A549 treated with DMSO at 1 μM for 4 hours (cell line): ENCODE data around the gene BTBD7. TPM values are rescaled to one million over a fixed set of nuclear protein-coding genes. Genes with fewer than 3 reads are reported as not detected.

ENCODE experiments used
- total RNA-seq: library from RNA; stranded (reverse); fragments of 200-300 nt; extraction: Qiagen RNA extraction; gene quantifications from 5 replicates; pipeline ENCODE4 v1.2.3, GENCODE V29; 2022; ENCODE audit warnings: low read depth

BTBD7 gene, protein sequence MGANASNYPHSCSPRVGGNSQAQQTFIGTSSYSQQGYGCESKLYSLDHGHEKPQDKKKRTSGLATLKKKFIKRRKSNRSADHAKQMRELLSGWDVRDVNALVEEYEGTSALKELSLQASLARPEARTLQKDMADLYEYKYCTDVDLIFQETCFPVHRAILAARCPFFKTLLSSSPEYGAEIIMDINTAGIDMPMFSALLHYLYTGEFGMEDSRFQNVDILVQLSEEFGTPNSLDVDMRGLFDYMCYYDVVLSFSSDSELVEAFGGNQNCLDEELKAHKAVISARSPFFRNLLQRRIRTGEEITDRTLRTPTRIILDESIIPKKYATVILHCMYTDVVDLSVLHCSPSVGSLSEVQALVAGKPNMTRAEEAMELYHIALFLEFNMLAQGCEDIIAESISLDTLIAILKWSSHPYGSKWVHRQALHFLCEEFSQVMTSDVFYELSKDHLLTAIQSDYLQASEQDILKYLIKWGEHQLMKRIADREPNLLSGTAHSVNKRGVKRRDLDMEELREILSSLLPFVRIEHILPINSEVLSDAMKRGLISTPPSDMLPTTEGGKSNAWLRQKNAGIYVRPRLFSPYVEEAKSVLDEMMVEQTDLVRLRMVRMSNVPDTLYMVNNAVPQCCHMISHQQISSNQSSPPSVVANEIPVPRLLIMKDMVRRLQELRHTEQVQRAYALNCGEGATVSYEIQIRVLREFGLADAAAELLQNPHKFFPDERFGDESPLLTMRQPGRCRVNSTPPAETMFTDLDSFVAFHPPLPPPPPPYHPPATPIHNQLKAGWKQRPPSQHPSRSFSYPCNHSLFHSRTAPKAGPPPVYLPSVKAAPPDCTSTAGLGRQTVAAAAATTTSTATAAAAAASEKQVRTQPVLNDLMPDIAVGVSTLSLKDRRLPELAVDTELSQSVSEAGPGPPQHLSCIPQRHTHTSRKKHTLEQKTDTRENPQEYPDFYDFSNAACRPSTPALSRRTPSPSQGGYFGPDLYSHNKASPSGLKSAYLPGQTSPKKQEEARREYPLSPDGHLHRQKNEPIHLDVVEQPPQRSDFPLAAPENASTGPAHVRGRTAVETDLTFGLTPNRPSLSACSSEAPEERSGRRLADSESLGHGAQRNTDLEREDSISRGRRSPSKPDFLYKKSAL
- total RNA-seq, result 12.1 to 20.2 TPM (median 15.5 TPM) in 5 replicates

GRCh38 chr14:93332853-93333630 is at the start of gene BTBD7:
BTBD7 (minus strand) TSS chr14:93333036; CDS start chr14:93296051, 36,985 bp downstream.

DNA sequence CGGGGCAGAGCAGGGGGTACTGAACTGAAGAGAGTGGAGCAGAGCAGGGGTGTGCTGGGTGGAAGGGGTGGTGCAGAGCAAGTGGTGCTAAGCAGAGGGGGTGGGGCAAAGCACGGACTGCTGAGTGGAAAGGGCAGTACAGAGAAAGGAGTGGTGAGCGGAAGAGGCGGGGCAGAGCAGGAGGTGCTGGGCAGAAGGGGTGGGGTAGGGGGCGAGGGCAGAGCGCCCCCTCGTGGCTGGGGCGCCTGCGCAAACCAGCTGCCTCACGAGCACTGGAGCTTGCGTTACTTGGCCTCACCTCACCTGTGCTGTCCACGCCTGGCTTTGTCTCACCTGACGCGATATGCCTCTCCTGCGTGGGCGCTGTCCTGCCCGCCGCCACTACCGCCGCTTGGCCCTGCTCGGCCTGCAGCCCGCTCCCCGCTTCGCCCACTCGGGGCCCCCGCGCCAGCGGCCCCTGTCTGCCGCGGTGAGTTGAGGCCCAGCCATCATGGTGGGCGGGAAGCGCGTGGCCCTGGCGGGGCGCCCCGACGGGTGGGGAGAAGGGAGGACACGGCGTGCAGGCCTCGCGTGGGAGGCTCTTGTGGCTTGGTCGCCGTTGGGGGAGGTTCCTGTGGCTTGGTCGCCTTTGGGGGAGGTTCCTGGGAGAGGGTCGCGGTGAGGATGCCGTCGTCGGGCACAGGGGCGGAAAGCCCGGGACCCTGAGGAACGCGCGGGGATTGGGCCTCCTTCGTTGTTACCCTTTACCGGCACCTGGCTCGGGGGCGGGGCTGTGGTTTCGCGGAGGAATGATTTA is 14.3 kb upstream of the BTBD7 start, which contains the start of gene COX8C:
TSS of gene COX8C (plus strand) at position 257 of the 796 bp plus-strand sequence. CDS start at position 344, 87 bp downstream.

DNA sequence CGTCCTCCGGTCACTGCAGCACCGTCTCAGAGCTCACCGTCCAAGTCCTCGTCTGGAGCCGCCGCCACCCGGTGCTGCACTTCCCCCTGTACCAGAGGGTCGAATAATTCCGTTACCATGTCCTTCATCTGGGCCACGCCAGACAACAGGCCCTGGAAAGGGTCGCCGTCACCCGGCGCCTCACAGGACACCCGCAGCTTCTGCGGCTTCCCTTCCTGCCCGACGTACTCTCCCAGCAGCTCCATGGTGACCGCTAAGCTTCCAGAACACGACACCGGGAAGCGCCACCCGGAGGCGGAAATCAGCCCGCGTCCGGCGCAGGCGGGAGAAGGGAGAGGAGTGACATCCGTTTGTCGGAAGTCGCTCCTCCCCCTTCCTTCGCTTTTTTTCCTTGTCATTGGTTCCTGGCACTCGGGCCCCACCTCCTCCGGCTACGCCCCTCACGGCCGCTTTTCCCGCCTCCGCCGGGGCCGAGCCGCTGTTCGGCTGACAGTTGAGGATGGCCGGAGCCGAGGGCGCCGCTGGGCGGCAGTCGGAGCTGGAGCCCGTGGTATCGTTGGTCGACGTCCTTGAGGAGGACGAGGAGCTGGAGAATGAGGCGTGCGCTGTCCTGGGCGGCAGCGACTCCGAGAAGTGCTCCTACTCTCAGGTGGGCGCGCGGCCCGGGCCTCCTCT is 125.9 kb downstream of the BTBD7 start, which contains the start of the genes GON7 and UBR7:
TSS of gene GON7 (minus strand) at position 273 of the 675 bp plus-strand sequence. CDS start at position 245, 28 bp downstream.
TSS of gene UBR7 (plus strand) at position 464 of the 675 bp plus-strand sequence. CDS start at position 500, 36 bp downstream.

Other genes with a start within 250 kb of the BTBD7 start
- gene ITPK1, start 217.1 kb downstream of the BTBD7 start, total RNA-seq, result 48.1 to 55.1 TPM (median 49.6 TPM) in 5 replicates
- 11.3 to 17.9 TPM (median 16.0 TPM) in 5 replicates for gene MOAP1, start 148.1 kb downstream of the BTBD7 start, total RNA-seq
- gene LYSET, start 147.7 kb downstream of the BTBD7 start, total RNA-seq, result 35.8 to 40.4 TPM (median 38.5 TPM) in 5 replicates
- 15.8 to 18.6 TPM (median 17.2 TPM) in 5 replicates for gene GON7, start 126.0 kb downstream of the BTBD7 start, total RNA-seq
- 26.3 to 30.3 TPM (median 29.7 TPM) in 5 replicates for gene UBR7, start 125.8 kb downstream of the BTBD7 start, total RNA-seq
- gene COX8C, start 14.1 kb upstream of the BTBD7 start, total RNA-seq, result not detected in 5 replicates
- gene UNC79, start 97.9 kb upstream of the BTBD7 start, total RNA-seq, result 0.01 TPM in 2 of 5 replicates, not detected in the others